Stimulated activated naive CD8-positive, alpha-beta T cell treated with anti-CD3 and anti-CD28 coated beads, Interleukin-15, Interleukin-2, amounts not matched to agents 100 U/mL and 50 U/mL, for 24 hours (primary cell): ENCODE measurements around the gene PLCB4.

Experiments
- ATAC-seq: fragments of 150-1000 bp; cut with Tn5 transposase; one replicate; pipeline ENCODE4 v1.10.0; 2021
- DNase-seq: peaks from one replicate; pipeline ENCODE4 v3.0.0; 2021

PLCB4 gene

GRCh38 chr20:9061434-9061833, 7.5 kb upstream of the PLCB4 start:
- no peak for DNase-seq
- ATAC-seq, result no peak

GRCh38 chr20:9062066-9062465, 6.8 kb upstream of the PLCB4 start:
- DNase-seq (no peak), ATAC-seq (no peak)

- DNase-seq (no peak), ATAC-seq (no peak)
These were observed 2.7 kb upstream of the PLCB4 start for GRCh38 chr20:9066191-9066590.

- no peak for DNase-seq
These were observed 570 bp upstream of the PLCB4 start for GRCh38 chr20:9068233-9068801.

GRCh38 chr20:9070304-9070703, 1.4 kb downstream of the PLCB4 start:
- DNase-seq (no peak), ATAC-seq (no peak)

More at GRCh38 chr20:9068233-9068801, 570 bp upstream of the PLCB4 start:
- ATAC-seq, result no peak

- DNase-seq (no peak), ATAC-seq (no peak)
These were observed 3.3 kb downstream of the PLCB4 start for GRCh38 chr20:9071976-9072726.

- ATAC-seq, result no peak
- no peak for DNase-seq
These were observed 4.1 kb downstream of the PLCB4 start for GRCh38 chr20:9072861-9073500.

- ATAC-seq, result no peak
- no peak for DNase-seq
These were observed 6.6 kb downstream of the PLCB4 start for GRCh38 chr20:9075264-9076095.

DNA sequence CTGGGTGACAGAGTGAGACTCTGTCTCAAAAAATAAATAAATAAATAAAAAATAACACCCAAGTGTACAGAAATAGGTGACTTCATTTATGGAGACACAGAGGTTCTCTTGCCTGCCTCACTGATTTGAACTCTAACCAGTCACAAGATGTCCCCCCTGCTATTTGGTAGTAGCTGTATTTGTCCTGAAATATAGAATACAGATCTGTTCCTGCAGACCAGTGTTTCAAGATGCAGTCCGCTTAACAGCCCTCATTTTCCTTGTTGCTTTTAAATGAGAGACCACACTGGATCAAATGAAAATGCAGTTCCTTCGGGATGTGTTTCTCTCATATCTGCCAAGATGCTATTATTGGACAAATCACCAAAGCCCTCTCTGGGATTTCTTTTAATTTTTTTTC, 7.6 kb downstream of the PLCB4 start:
- DNase-seq (no peak), ATAC-seq (no peak)

GRCh38 chr20:9078826-9079731, 10.2 kb downstream of the PLCB4 start:
- ATAC-seq (no peak), DNase-seq (no peak)

GRCh38 chr20:9081423-9081966, 12.6 kb downstream of the PLCB4 start:
- DNase-seq (no peak), ATAC-seq (no peak)

DNA sequence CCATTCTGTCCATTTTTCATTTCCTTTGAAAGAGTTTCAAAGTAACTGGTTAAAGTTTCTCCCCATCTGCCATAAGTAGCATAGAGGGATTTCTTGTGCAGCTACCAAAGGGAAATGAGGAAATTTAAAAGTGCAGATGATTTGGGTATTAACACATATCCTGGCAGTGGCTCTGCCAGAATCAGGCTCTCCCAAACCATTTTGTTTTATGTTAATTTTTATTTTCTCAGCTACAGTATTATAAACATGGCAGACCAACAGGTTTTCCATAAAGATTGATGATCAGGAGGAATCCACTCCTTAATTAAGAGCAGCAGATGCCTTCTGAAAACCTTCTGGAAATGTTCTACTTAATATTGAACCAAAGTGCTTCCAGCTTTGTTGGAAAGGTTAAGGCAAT, 13.9 kb downstream of the PLCB4 start:
- no peak for DNase-seq
- ATAC-seq, result no peak

DNA sequence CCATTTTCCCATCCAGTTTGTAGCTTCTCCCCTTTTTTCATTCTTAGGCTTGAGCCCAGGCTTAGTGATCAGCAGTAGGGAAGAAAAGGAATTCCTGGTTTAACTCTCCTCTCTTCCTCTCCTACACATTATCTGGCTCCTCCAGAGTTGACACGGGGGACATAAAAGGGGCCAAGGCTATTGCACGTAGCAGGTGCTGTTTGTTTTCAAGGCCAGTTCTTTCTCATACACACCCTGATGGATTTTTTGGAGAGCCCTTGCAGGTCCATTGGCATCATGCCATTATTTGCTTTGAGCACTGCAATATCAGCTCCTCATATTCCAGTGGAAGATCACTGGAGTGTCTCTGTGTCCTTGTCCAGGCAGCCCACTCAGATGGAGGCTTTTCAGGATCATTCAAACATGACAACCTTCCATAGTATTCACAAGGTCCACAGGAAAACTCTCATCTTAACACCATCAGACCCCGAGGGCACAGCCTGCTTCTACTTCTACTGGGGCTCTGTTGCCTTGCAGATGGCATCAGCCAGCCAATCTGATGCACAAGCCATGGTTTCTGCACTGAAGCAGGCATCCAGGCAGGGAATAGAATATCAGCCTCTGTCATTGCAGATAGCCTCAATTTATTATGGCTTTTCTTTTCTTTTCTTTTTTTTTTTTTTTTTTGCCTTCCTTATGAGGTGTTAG, 18.8 kb downstream of the PLCB4 start:
- ATAC-seq (no peak), DNase-seq (no peak)

GRCh38 chr20:9088556-9088955, 19.7 kb downstream of the PLCB4 start:
- ATAC-seq (no peak), DNase-seq (no peak)

DNA sequence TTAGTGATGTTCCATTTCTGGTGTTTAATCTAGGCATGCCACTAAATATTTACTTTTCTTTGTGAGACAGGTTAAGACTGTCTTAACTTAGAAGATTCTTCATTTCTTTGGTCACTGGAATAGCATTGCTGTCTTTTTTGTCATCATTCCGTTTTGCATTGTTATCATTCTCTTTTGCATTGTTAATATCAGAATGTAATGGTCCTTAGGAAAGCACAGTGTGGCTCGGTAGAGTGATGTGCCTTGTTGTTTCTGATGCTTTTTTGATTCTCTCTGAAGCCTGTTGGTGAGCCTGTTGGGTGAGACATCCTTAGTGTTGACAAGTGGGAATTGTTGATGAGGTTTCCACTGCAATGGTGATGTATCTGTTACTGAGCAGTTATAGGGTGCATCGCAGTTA, 23.2 kb downstream of the PLCB4 start:
- DNase-seq (no peak), ATAC-seq (no peak)

DNA sequence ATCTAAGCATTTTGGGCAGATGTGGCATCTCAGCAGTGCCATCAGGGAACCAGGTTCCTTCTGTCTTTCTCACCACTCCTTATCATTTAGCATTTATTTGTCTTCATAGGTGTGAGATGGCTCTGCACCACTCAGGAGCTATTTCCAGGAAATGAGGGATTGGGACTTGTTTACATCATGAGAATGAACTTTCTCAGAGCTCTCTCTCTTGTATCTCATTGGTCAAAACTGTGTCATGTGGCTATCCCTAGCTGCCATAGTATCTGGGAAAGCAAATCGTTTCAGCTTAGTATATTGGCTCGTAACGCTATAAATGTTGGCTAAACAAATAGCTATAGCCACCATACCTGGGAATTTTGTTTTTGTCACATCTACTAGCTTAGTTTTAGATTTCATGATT, 23.8 kb downstream of the PLCB4 start:
- no peak for DNase-seq

GRCh38 chr20:9093218-9093957, 24.5 kb downstream of the PLCB4 start:
- no peak for DNase-seq
- no peak for ATAC-seq

More for the DNA sequence above, 23.8 kb downstream of the PLCB4 start:
- no peak for ATAC-seq

DNA sequence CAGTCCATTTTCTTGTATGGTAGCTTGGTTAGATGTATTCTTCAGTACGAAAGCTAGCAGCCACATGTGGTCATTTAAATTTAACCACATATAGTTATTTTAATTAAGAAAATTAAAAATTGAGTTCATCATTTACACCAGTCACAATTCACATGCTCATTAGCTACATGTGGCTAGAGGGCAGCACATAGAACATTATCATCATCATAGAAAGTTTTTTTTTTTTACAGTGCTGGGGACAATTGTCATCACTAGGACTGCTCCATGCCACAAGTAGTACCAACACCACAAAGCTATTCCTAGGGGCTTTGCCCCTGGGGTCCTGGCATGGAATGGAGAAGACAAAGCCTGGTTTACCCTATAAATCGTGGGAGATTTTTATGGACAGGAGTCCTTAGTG, 30.5 kb downstream of the PLCB4 start:
- DNase-seq, result no peak
- ATAC-seq, result no peak

DNA sequence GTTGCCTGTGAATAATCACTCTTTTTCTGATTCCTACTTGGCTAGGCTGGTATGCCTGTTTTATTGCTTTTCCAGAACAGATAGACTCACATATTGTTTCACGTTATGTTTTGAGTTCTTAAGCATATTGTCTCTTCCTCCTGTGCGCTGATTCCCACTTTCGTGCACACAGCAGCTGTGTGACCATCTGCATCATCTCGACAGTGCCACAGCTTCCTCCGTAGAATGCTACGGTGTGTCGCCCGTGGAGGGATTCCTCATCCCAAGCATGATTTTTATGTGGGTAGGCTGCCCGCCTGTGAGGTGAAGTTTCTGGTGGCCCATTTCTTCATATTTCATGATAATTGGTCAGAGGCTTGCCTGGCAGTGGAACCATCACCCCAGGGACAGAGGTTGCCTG, 31.8 kb downstream of the PLCB4 start:
- no peak for DNase-seq
- ATAC-seq, result no peak

DNA sequence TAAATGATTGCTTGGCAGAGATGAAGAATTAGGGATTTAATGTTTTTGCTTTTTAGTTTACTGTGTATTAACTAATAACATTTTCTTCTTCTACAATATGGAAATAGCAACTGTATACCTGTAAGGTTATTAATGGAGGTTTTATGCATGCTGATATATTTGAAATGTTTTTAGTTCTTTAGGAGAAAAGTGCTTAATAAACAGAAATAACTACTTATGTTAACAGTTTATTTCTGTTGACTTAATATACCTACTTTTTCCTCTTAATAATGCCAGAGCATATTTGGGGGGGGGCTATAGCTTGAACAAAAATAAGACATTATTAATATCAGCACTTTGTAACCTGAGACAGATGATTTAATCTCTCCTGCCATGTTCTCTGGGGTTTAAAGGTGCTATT, 33.6 kb downstream of the PLCB4 start:
- ATAC-seq (no peak), DNase-seq (no peak)
